ENCODE measurements around the gene KAT6B. TPM values are rescaled to one million over a fixed set of nuclear protein-coding genes. Genes with fewer than 3 reads are reported as not detected.

The KAT6B gene
- total RNA-seq, 4 donors from 2014 or later: 12.0 to 37.7 (median 21.6) TPM

DNA sequence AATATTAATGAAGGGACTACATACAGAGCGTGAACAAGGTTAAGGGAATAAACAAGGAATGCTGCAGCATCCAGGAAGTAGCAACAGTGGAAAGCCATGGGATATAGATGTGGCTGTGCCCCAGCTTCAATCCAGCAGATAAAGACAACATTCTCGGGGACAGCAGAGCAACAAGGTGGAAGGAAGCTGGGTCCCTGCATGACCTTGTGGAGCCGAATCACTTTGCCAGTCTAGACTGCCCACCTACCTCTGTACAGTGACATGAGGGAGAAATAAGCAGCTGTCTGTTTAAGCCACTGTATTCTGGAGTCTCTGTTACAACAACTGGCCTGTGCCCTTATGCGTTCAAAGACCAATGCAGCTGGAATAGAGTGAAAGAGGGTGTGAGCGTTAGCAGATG lies 255.0 kb downstream of the KAT6B start:
- Histone ChIP-seq H3K36me3 (no peaks in the 10 kb centered on the region), H3K27ac (no peak overlapping the region), H3K4me3 (no peak overlapping the region), H3K4me1 (peaks cover 19% of the 10 kb centered on the region in 2 donors), H3K27me3 (no peaks in the 10 kb centered on the region), H3K9me3 (no peaks in the 10 kb centered on the region)
- no peak for DNase-seq
- intact Hi-C loops (cut with DNase I; ENCODE audit: low total_unique reads): no loop called here
- no peak for ATAC-seq
- in situ Hi-C loops (cut with MboI; ENCODE audit: low sequenced_read_pairs in 4 of 4): no loop called here
- TF ChIP-seq, protein P1, sequence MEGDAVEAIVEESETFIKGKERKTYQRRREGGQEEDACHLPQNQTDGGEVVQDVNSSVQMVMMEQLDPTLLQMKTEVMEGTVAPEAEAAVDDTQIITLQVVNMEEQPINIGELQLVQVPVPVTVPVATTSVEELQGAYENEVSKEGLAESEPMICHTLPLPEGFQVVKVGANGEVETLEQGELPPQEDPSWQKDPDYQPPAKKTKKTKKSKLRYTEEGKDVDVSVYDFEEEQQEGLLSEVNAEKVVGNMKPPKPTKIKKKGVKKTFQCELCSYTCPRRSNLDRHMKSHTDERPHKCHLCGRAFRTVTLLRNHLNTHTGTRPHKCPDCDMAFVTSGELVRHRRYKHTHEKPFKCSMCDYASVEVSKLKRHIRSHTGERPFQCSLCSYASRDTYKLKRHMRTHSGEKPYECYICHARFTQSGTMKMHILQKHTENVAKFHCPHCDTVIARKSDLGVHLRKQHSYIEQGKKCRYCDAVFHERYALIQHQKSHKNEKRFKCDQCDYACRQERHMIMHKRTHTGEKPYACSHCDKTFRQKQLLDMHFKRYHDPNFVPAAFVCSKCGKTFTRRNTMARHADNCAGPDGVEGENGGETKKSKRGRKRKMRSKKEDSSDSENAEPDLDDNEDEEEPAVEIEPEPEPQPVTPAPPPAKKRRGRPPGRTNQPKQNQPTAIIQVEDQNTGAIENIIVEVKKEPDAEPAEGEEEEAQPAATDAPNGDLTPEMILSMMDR (IDR thresholded peaks at IDR 0.05 in 4 of 5, conservative IDR thresholded peaks at IDR 0.05 in 1 of 5): no peak
- no peak for TF ChIP-seq POLR2A (IDR thresholded peaks at IDR 0.05)
